ENCODE measurements around the gene CCHCR1.
"Not testable (repeated sequence)": the region's sequence is repeated elsewhere in the genome, so short reads cannot be mapped to it uniquely, and the experiment has no call there.

Gene CCHCR1
- total RNA-seq = 12.4 to 21.3 (median 17.3) reads per million in 3 donors

- H3K9me3 ChIP-seq (ENCODE audit: control insufficient read depth, low read length) = no peaks in the 10 kb centered on the region
- peak within 1 kb of the TSS; percentile 70 for H3K4me3 ChIP-seq (ENCODE audit: insufficient read depth, low read depth, low read length, poor library complexity, severe bottlenecking)
- peak within 1 kb of the TSS; percentile 62 for H3K27ac ChIP-seq (ENCODE audit: insufficient read depth, low read length, poor library complexity, severe bottlenecking)
Observed at GRCh38 chr6:31157513-31158139, at the start of gene CCHCR1. Gene CCHCR1, minus strand, starts transcription at chr6:31157802. Its CDS starts 202 bp downstream, at chr6:31157600.

GRCh38 chr6:31205638-31206037, 48.0 kb upstream of the CCHCR1 start:
- Histone ChIP-seq H3K4me3 (ENCODE audit: insufficient read depth, low read depth, low read length, poor library complexity, severe bottlenecking) (no peak overlapping the region), H3K27me3 (replicated peaks; ENCODE audit: control insufficient read depth, insufficient read depth, low read length, poor library complexity, severe bottlenecking) (no peaks in the 10 kb centered on the region), H3K9me3 (ENCODE audit: control insufficient read depth, low read length) (no peaks in the 10 kb centered on the region), H3K36me3 (ENCODE audit: control insufficient read depth, insufficient read depth, low read length) (peaks cover 3% of the 10 kb centered on the region), H3K27ac (ENCODE audit: insufficient read depth, low read length, poor library complexity, severe bottlenecking) (no peak overlapping the region), H3K4me1 (ENCODE audit: control insufficient read depth, insufficient read depth, low read length, poor library complexity, severe bottlenecking) (peaks cover 30% of the 10 kb centered on the region)
- no peak for DNase-seq

More at GRCh38 chr6:31157513-31158139, at the start of gene CCHCR1:
- no peak for DNase-seq
- Histone ChIP-seq H3K4me1 (ENCODE audit: control insufficient read depth, insufficient read depth, low read length, poor library complexity, severe bottlenecking) (peaks cover 11% of the 10 kb centered on the region), H3K36me3 (ENCODE audit: control insufficient read depth, insufficient read depth, low read length) (no peaks in the 10 kb centered on the region), H3K27me3 (replicated peaks; ENCODE audit: control insufficient read depth, insufficient read depth, low read length, poor library complexity, severe bottlenecking) (no peaks in the 10 kb centered on the region)

- no peak for DNase-seq
Observed at GRCh38 chr6:31204751-31205145, 47.1 kb upstream of the CCHCR1 start.

GRCh38 chr6:31203345-31203979, 45.9 kb upstream of the CCHCR1 start:
- H3K4me3 ChIP-seq (ENCODE audit: insufficient read depth, low read depth, low read length, poor library complexity, severe bottlenecking) = peak overlapping the region; percentile 66
- H3K9me3 ChIP-seq (ENCODE audit: control insufficient read depth, low read length) = no peaks in the 10 kb centered on the region
- peaks cover 3% of the 10 kb centered on the region for H3K36me3 ChIP-seq (ENCODE audit: control insufficient read depth, insufficient read depth, low read length)
- H3K4me1 ChIP-seq (ENCODE audit: control insufficient read depth, insufficient read depth, low read length, poor library complexity, severe bottlenecking) = peaks cover 35% of the 10 kb centered on the region
- H3K27ac ChIP-seq (ENCODE audit: insufficient read depth, low read length, poor library complexity, severe bottlenecking) = peak overlapping the region; percentile 76
- no peaks in the 10 kb centered on the region for H3K27me3 ChIP-seq (replicated peaks; ENCODE audit: control insufficient read depth, insufficient read depth, low read length, poor library complexity, severe bottlenecking)
- DNase-seq = peak; percentile 34 to 56 (median 45)

More at GRCh38 chr6:31204751-31205145, 47.1 kb upstream of the CCHCR1 start:
- no peaks in the 10 kb centered on the region for H3K27me3 ChIP-seq (replicated peaks; ENCODE audit: control insufficient read depth, insufficient read depth, low read length, poor library complexity, severe bottlenecking)
- peaks cover 31% of the 10 kb centered on the region for H3K4me1 ChIP-seq (ENCODE audit: control insufficient read depth, insufficient read depth, low read length, poor library complexity, severe bottlenecking)
- no peak overlapping the region for H3K4me3 ChIP-seq (ENCODE audit: insufficient read depth, low read depth, low read length, poor library complexity, severe bottlenecking)
- peaks cover 3% of the 10 kb centered on the region for H3K36me3 ChIP-seq (ENCODE audit: control insufficient read depth, insufficient read depth, low read length)
- H3K27ac ChIP-seq (ENCODE audit: insufficient read depth, low read length, poor library complexity, severe bottlenecking) = peak overlapping the region; percentile 76
- no peaks in the 10 kb centered on the region for H3K9me3 ChIP-seq (ENCODE audit: control insufficient read depth, low read length)

GRCh38 chr6:31202259-31203166, 44.9 kb upstream of the CCHCR1 start:
- H3K9me3 ChIP-seq (ENCODE audit: control insufficient read depth, low read length) = no peaks in the 10 kb centered on the region
- H3K27me3 ChIP-seq (replicated peaks; ENCODE audit: control insufficient read depth, insufficient read depth, low read length, poor library complexity, severe bottlenecking) = no peaks in the 10 kb centered on the region
- DNase-seq = no peak
- H3K36me3 ChIP-seq (ENCODE audit: control insufficient read depth, insufficient read depth, low read length) = peaks cover 3% of the 10 kb centered on the region
- peaks cover 35% of the 10 kb centered on the region for H3K4me1 ChIP-seq (ENCODE audit: control insufficient read depth, insufficient read depth, low read length, poor library complexity, severe bottlenecking)
- no peak overlapping the region for H3K4me3 ChIP-seq (ENCODE audit: insufficient read depth, low read depth, low read length, poor library complexity, severe bottlenecking)
- peak overlapping the region; percentile 76 for H3K27ac ChIP-seq (ENCODE audit: insufficient read depth, low read length, poor library complexity, severe bottlenecking)

- peaks cover 29% of the 10 kb centered on the region for H3K4me1 ChIP-seq (ENCODE audit: control insufficient read depth, insufficient read depth, low read length, poor library complexity, severe bottlenecking)
- H3K4me3 ChIP-seq (ENCODE audit: insufficient read depth, low read depth, low read length, poor library complexity, severe bottlenecking) = peak overlapping the region; percentile 95
- H3K9me3 ChIP-seq (ENCODE audit: control insufficient read depth, low read length); DNase-seq; H3K27me3 ChIP-seq (replicated peaks; ENCODE audit: control insufficient read depth, insufficient read depth, low read length, poor library complexity, severe bottlenecking); H3K36me3 ChIP-seq (ENCODE audit: control insufficient read depth, insufficient read depth, low read length): not testable (repeated sequence)
- H3K27ac ChIP-seq (ENCODE audit: insufficient read depth, low read length, poor library complexity, severe bottlenecking) = peak overlapping the region; percentile 100
Observed at GRCh38 chr6:31199105-31199452, 41.5 kb upstream of the CCHCR1 start.

GRCh38 chr6:31197559-31198305, 40.1 kb upstream of the CCHCR1 start:
- peak; percentile 93 to 95 (median 94) for DNase-seq
- H3K27me3 ChIP-seq (replicated peaks; ENCODE audit: control insufficient read depth, insufficient read depth, low read length, poor library complexity, severe bottlenecking) = no peaks in the 10 kb centered on the region
- peak overlapping the region; percentile 95 for H3K4me3 ChIP-seq (ENCODE audit: insufficient read depth, low read depth, low read length, poor library complexity, severe bottlenecking)
- peaks cover 19% of the 10 kb centered on the region for H3K4me1 ChIP-seq (ENCODE audit: control insufficient read depth, insufficient read depth, low read length, poor library complexity, severe bottlenecking)
- peak overlapping the region; percentile 100 for H3K27ac ChIP-seq (ENCODE audit: insufficient read depth, low read length, poor library complexity, severe bottlenecking)
- peaks cover 7% of the 10 kb centered on the region for H3K36me3 ChIP-seq (ENCODE audit: control insufficient read depth, insufficient read depth, low read length)
- H3K9me3 ChIP-seq (ENCODE audit: control insufficient read depth, low read length) = no peaks in the 10 kb centered on the region

- not testable (repeated sequence) for H3K27me3 ChIP-seq (replicated peaks; ENCODE audit: control insufficient read depth, insufficient read depth, low read length, poor library complexity, severe bottlenecking); H3K9me3 ChIP-seq (ENCODE audit: control insufficient read depth, low read length); H3K36me3 ChIP-seq (ENCODE audit: control insufficient read depth, insufficient read depth, low read length); DNase-seq; H3K4me1 ChIP-seq (ENCODE audit: control insufficient read depth, insufficient read depth, low read length, poor library complexity, severe bottlenecking)
- peak overlapping the region; percentile 100 for H3K27ac ChIP-seq (ENCODE audit: insufficient read depth, low read length, poor library complexity, severe bottlenecking)
- peak overlapping the region; percentile 44 for H3K4me3 ChIP-seq (ENCODE audit: insufficient read depth, low read depth, low read length, poor library complexity, severe bottlenecking)
Observed at GRCh38 chr6:31196251-31197022, 38.8 kb upstream of the CCHCR1 start.

All from effector memory CD4-positive, alpha-beta T cell (primary cell).